Stimulated activated CD4-positive, alpha-beta T cell treated with anti-CD3 and anti-CD28 coated beads, TNF-alpha, amount 100 ng/mL, for 4 hours (primary cell): ENCODE measurements around the gene ZFAND3.

Source experiments
- DNase-seq, 3 experiments: peaks; one replicate each; pipeline ENCODE4 v3.0.0-alpha.2; 2020; ENCODE audit warnings: low read depth in 3 of 3

Gene ZFAND3

GRCh38 chr6:38154731-38155130, 335.2 kb downstream of the ZFAND3 start:
- DNase-seq = no peak

- no peak for DNase-seq
Observed at GRCh38 chr6:38155144-38155543, 335.6 kb downstream of the ZFAND3 start.

- DNase-seq = no peak
Observed at GRCh38 chr6:38155621-38156204, 336.2 kb downstream of the ZFAND3 start.

- no peak for DNase-seq
Observed at GRCh38 chr6:38156818-38157565, 337.5 kb downstream of the ZFAND3 start.

DNA sequence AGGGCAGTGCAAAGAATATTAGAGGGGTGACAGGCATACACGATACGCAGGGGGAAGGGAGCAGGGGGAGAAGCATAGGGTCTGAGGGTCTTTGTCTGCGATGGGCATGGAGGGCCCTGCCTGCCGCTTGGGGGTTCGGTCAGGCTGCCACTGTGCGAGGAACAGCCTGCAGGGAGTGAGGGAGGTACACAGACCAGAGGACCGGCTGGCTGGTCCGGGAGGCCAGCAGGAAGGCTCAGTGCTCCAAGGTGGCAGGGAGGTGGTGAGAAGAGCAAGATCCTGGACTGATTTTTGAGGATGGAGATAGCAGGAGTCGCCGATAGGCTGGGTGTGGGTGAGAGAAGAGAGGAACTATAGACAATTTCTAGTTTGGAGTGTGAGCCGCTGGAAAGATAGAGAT, 338.4 kb downstream of the ZFAND3 start:
- DNase-seq = no peak

DNA sequence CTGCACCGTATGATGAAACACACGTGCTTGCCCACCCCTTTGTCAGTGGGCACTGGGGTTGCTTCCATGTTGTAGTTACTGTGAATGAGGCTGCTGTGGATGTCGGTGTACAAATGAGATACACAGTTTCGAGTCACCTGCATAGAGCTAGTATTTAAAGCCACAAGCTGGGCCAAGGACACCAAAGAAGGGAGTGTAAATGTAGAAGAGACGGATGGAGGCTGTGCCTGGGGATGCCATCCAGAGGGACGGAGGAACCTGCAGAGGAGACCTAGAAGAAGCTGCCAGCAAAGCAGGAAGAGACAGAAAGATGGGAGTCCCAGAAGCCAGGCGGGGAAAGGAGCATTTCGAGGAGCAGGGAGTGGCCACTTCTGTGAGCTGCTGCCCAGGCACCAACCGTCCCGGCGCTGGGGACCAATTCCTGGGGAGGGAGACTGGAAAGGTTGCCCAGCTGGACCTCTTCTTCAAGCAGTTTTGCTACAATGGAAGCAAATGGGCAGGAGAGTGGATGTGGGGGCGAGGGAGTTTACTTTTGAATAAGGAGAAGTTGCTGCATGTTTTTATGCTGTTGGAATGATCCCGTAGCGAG, 339.3 kb downstream of the ZFAND3 start:
- no peak for DNase-seq

DNA sequence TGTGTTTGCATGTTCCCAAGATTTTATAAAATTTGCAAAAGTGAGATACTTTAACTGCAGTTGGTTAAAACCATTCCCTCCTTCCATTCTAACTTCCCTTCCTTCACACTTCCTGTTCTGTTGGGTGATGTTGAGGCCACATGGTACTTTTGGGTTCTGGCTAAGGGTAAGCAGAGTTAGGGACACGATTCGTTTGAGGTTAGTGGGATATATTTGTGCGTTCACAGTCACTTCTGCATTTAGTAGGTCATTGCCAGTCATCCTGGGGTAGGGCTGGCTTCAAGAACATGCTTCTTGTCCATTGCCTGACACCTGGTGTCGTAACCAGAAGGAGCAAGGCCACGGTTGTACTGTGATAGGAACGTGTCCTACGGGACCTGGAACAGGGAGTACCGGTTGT, 340.1 kb downstream of the ZFAND3 start:
- no peak for DNase-seq

DNA sequence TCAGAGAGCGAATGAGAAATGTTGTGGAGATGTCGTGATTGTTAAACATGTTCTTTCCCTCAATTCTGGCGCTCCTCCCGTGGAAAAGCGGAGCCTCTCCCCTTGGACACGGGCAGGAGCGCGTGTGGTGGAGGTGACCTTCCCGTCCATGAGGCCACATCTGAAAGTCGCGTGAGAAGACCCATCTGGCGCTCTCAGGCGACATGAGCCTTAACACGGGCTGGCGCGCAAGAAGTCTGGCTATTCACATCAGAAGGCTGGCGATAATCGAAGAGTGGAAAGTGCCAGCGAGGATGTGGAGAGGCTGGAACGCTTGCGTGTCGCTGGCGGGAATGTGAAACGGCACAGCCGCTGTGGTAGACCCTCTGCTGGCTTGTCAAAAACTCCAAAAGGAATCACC, 341.3 kb downstream of the ZFAND3 start:
- DNase-seq = no peak

DNA sequence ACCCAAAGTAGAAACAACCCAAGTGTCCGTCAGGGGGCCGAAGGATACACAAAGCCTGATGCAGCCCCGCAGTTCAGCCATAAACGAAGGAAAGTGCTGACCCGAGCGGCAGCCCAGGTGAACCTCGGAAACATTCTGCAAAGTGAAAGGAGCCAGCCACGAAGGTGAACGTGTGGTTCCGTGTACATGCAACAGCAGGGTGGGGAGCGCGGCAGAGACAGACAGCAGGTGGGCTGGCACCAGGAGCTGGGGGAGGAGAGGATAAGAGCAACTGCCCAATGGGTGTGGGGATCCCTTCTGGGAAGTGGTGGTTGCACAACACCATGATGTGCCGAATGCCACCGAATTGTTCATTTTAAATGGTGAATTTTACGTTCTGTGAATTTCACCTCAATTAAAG, 341.8 kb downstream of the ZFAND3 start:
- DNase-seq = no peak

- DNase-seq = no peak
Observed at GRCh38 chr6:38161754-38162492, 342.4 kb downstream of the ZFAND3 start.

DNA sequence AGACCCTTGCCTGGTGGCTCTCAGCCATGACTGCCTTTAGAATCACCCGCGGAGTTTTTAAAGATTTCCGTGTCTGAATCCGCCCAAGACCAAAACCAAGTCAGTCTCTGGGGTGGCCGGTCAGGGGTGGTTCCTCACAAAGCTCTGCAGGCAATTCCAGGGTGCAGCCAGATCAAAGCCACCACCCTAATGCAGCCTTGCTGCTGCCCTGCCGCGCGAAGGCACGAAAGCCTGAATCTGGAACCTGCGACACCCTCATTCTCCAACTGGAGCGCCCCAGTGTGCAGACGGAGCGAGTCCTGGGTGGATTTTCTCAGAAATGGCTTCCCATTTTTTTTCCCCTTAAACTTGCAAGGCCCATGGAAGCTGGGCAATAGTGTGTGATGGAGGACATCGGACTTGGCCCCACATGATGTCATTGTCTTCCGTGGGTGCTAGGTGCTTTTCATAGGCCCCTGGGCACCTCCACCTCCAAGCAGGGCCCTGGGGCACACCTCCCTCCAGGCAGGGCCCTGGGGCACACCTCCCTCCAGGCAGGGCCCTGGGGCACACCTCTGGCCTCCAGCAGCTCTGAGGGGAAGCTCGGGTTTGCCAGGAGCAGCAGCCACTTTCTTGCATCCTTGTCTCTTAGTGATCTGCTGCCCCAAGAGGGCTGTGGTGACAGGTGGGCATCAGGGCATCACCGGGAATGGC, 343.1 kb downstream of the ZFAND3 start:
- DNase-seq = no peak

DNA sequence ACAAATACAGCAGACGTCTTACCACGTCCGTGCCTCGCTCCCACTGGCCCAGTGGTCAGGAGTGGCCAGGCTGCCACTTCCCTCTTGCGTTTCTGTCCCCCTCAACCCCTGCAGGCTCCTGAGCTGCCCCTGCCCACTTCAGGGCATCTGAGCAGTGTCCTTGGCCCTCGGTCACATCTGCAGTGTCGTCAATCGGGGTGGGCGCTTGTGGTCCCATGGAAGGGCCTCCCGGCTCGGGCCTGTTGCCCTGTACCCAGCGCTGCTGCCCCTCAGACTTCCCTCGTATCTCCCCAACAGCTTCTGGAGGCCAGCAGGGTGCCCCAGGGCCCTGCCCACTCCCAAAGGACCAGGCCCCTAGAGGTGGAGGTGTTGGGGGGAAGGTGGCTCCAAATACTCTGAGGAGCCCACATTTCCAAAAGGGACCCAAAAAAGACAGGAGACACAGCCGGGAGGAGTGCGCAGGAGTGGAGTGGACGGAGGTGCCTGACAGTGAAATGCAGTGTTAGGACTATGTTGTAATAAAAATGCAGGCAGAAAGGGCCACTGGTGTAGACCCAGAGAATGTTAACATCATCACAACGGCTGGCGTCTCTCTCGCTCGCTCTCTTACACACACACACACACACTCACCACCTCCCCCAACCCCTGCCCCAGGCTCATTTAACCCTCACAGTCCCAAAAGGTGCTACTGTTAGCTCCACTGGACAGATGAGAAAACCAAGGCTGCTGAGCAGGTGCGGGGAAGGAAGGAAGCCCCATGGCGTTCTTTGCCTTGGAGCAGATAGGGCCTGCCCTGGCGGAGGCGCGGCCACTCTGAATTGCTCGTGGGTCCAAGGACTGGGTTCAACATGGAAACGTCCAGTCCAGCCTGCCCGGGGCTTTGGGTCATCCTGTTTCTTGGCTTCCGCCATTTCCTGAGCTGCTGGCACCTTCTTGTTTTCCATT, 343.9 kb downstream of the ZFAND3 start:
- no peak for DNase-seq

DNA sequence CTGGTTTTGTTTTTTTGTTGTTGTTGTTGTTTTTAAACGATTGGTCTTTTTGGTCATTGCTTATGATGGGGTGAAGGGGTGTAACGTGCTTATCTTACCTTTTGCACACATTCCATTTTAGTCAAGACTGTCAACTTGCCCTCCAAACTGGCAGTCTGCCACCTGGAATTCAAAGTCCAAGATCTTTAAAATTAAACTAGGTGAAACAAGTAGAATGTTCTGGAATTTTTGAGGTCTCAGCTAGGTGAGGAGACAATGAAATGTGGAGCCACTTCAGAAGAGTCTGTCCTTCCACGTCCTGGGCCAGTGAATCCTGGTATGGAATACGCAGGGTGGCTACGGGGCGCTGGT, 344.6 kb downstream of the ZFAND3 start:
- DNase-seq = no peak

DNA sequence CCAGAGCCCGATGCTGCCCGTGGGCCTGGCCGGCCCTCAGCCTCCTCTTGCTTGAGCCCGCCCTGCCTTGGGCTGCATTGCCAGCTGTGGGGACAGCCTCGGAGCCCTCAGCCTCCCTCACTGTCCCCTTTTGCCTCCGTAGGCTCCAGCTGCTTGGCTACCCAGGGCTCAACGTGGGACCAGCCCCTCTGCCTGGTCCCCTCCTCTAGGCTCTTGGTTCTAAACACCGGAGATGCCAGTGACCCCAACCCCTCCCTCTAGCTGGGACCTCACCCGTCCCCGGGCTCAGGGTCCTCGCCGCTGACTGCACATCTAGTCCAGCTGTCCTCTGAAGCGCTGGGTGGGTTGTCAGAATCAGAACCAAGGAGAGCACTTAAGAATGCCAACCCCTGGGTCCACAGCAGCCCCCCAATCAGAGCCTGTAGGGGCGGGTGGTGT, 345.2 kb downstream of the ZFAND3 start:
- DNase-seq = no peak

DNA sequence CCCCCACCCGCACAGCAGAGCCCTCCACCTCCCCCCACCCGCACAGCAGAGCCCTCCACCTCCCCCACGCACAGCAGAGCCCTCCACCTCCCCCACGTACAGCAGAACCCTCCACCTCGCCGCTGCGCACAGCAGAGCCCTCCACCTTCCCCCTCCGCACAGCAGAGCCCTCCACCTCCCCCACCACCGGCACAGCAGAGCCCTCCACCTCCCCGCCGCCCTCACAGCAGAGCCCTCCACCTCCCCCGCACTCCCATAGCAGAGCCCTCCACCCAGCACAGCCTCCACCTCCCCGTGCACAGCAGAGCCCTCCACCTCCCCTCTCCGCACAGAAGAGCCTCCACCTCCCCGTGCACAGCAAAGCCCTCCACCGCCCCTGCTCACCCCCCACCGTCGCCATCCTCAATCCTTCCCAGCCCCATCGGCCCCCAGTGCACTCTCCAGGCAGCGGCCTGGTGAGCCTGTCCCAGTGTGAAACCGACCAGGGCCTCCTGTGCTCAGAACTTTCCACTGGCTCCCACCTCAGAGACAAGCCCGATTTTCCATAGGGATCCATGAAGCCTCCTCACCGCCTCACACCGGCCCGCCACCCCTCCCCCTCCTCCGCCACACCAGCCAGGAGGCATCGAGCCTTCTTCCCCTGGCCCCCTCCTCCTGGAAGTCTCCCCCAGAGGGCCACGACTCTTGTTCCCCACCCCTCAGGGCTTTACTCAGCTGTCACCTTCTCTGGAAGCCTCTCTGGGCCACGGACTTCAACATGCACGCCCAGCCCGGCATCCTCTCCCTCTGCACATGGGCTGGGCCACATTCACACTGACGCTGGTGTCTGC, 347.1 kb downstream of the ZFAND3 start:
- DNase-seq = no peak

DNA sequence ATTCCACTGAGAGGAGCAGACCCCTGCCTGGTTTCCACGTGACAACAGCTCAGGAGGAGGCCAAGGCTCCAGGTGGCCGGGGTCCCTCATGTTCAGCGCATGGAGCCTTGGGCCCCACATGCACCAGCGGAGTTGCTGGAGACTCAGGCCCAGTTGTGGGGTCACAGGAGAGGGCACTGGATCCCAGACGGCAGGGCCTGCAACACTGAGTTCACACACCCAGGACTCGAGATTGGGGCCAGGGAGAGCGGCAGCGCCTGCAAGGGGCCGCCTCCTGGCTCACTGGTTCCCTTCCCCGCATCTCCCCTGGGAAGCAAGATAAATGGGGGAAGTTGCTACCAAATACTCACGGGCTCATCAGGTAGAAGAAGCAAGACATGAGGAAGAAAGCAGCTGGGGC, 348.1 kb downstream of the ZFAND3 start:
- no peak for DNase-seq

DNA sequence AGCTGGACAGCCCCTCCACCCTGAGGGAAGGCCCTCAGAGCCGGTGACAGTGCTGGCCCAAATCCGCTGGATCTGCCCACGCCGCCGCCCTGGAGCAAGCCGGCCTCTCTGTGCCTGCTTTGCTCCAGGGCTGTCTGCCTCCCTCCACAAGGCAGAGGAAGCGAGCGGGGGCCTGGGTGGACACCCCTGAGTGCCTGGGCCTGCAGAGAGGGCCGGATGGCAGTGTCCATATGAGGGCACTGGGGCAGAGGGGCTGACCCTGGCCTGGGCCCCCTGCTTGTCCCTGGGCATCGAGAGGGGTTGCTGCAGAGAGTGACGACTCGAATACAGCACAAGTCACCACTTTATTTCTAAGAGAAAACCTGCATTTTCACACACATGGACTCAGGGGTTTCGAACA, 348.6 kb downstream of the ZFAND3 start:
- no peak for DNase-seq

- no peak for DNase-seq
Observed at GRCh38 chr6:38168699-38169098, 349.2 kb downstream of the ZFAND3 start.

- DNase-seq = no peak
Observed at GRCh38 chr6:38169221-38169976, 349.9 kb downstream of the ZFAND3 start.
